ENCODE results near the gene RBM42.

GRCh38 chr19:35655600-35655999, 26.8 kb downstream of the RBM42 start:
- TF ChIP-seq POLR2A (IDR thresholded peaks at IDR 0.05; ENCODE audit: low read depth, low read length): no peak
- no peak for TF ChIP-seq TAF1 (IDR thresholded peaks at IDR 0.05; ENCODE audit: borderline replicate concordance, low read depth, low read length)
